Activated CD8-positive, alpha-beta memory T cell treated with anti-CD3 and anti-CD28 coated beads, Interleukin-2, amount 50 U/mL, for 1 hour (primary cell): ENCODE results near the gene REV3L.

Source experiments
- DNase-seq: peaks from one replicate; pipeline ENCODE4 v3.0.0-alpha.2; 2020; ENCODE audit errors: extremely low read depth

REV3L gene

DNA sequence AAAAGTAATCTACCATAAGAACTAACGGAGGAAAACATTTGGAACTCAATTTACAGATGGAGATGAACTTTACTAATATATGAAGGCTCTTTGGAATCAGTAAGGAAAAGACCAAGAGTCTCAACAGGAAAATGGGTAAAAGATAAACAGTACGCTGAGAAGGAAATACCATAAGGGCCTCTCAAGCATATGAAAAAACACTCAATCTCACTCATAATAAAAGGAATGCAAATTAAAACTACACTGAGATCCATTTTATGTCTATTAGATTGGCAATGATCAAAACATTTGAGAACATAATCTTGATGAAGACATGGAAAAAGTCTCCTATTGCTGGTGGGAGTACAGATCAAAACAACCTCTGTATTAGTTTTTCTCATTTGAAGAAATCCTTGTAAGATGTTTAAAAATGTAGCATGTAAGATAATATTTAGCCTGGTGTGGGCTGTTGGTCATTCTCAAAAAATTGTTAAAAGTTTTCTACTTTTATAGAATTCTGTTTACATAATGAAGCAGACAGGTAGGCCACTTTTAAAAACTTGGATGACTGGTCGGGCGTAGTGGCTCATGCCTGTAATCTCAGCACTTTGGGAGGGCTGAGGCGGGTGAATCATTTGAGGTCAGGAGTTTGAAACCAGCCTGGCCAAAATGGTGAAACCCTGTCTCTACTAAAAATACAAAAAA is 14.5 kb downstream of the REV3L start:
- no peak for DNase-seq

DNA sequence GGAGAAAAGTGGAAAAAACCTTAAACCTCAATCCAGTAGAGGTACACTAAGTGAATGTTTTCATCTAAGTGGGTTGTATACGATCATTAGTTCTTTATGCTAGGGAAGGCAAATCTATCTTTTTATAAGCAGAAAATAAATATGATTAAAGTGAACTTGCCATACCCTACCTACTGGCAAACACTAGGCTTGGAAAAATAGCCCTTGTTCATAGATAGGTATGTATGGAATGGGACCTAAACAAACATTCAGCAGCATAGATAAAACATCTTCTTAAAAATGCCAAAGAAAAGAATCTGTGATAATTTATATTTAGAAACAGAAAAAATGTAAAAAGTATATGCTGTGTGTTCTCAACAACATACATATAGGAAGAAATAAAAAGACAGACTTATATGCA is 18.8 kb downstream of the REV3L start:
- no peak for DNase-seq

DNA sequence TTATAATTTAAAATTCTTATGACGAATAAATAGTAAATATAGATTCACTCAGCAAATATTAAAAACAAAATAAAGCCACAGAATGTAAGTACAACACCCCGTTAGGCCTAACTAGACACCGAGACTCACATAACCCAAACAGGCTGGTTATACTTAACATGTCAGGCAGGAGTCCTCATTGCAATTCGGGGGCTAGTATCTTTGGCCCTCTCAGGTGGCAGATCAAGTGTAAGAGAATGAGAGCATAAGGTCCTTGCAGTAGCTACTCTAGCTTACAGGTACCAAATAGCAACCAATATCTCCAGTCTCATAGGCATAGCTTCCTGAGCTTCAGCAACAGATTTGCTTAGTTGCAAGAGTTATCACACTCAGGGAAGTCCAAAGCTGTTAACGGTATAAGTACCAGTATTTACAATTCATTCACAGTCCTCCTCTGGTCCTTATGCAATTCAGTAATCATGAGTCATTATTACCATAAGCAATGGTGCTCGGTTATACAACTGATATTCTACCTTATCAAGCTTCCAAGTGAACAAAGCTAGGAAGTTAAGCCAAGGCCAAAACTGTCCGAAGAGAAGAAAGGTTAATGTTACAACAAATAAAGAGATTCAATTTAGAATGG is 20.1 kb downstream of the REV3L start:
- DNase-seq, result no peak

DNA sequence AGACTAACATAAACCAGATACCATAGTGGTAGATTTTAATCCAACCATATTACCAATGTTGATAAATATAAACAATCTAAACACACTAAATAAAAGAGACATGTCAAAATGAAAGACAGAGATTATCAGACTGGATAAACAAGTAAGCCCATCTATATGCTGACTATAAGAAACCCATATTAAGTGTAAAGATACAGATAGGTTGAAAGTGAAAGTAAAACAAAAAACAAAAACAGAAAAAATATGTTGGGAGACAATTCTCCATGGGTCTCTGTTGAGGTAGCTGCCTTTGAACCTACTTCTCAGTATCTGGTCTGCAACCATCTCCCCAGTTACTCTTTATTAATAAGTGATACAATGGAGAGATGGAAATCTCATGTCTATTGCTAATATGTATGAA is 21.2 kb downstream of the REV3L start:
- DNase-seq, result no peak

DNA sequence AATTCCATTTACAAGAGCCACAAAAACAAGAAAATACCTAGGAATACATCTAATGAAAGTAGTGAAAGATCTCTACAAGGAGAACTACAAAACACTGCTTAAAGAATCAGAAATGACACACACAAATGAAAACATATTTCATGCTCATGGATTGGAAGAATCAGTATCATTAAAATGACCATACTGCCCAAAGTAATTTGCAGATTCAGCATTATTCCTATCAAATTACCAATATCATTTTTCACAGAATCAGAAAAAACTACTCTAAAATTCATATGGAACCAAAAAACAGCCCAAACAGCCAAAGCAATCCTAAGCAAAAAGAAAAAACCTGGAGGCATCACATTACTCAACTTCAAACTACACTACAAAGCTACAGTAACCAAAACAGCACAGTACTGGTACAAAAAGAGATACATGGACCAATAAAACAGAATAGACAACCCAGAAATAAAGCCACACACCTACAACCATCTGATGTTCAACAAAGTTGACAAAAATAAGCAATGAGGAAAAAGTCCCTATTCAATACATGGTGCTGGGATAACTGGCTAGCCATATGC is 24.3 kb downstream of the REV3L start:
- DNase-seq, result no peak

DNA sequence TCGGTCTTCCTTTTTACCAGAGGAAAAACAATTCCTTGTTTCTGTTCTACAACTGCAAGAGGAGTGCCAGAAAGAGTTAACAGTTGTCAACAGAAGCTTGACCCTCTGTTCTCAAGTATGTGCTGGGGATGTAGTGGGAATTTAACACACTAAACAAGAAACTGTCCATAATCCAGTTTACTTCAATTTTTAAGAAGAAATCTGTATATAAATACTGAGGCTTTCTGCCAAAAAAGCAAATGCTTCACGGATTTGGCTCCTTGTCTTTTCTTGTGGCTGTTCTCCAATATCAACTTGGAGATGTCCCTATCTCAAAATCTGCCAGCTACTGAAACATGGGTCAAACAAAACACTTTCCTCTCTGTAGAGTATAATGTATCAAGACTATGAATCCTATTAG is 26.8 kb downstream of the REV3L start:
- DNase-seq, result no peak

DNA sequence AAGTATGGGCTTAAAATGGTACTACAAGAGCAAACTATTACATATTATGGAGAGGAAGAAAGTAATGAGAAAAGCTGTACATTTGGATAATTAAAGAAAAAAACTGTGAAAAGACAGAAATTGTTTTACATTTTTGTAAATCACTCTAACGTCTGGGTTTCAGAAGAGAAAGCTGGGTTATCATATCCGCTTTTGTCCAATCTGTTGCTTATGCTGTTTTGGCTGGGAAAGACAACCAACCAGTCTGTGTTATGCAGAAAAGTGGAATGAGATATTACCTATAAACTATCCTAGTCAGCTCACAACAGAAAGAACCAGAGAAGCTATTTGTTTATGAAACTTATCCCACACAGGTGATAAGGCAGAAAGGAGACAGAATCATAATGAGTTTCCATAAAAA is 32.4 kb downstream of the REV3L start:
- DNase-seq, result no peak

DNA sequence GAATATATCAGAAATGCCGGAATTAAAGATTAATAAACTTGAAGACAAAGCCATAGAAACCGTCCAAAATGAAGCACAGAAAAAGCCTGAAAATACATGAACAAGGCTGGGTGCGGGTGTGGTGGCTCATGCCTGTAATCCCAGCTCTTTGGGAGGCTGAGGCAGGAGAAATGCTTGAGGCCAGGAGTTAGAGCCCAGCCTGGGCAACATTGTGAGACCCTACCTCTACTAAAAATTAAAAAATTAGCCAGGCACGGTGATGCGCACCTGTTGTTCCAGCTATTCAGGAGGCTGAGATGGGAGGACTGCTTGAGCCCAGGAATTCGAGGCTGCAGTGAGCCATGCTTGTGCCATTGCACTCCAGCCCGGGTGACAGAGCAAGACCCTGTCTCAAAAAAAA is 32.9 kb downstream of the REV3L start:
- no peak for DNase-seq

DNA sequence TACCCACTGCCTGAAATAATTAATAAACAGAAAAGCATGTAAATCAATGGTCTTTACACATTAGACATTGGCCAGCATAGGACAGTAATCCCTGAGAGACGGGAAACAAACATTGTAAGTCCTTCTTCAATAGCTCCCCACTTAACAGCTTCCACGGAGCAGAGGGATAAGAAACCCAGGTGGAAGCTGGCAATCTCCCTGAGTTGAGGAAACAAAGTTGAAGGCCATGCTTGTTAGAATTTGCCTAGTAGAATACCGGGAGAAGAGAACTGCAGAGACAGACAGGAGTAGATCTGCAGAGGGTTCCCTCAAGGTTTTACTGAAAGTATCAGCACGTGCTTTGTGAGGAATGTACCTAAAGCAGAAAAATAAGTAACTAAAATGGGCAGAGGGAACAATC is 33.9 kb downstream of the REV3L start:
- DNase-seq, result no peak

DNA sequence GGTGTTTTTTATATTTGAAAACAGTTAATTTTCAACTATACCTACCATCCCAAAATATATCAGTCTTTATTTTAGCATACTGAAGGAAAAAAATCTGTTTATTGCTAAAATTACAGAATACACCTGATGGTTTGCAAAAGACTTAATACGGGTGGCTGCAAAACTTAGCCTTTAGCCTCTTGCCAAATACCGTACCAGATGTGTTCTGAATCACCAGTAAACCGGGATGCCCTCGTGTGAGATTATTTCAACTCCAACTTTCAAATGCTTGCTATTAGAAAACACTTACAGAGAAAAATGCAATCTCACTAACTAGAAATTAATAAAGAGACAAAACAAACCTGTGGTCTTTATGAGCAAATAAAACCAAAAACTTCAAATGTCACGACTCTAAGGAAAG is 36.0 kb downstream of the REV3L start:
- DNase-seq, result no peak

DNA sequence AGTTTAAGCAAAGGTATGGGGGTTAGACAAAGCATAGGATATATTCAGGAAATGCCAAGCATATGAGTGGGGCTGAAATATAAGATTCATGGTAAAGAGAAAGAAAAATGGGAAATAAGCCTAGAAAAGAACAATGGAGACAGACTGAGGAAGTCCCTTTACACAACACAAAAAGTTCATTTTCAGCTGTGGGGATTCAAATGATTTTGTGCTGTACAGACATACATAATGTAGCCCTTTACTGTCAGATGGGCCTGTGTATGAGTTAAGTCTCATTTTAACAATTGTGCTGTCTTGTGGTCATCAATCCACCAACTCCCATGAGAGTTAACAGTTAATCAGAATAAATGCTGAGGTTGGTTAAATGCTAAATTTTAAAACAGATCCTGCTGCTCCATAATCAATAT is 37.2 kb downstream of the REV3L start:
- no peak for DNase-seq

DNA sequence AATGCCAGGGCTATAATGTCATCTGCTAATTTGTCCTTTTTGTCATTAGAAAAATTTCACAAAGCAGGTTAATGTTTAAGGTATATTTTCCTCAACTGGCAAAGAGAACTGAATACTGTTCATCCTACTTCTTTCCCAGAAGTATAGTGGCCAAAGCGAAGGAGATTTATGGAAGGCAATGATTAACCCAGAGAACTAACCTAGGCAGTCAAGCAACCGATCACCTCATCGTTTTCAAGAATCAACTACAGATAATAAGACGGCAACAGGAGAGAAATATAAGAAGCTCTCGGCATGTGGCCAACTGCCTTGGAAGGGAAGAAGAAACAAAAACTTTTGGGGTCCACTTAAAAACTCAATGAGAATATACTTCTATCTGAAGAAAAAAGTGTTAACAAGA is 38.2 kb downstream of the REV3L start:
- no peak for DNase-seq

DNA sequence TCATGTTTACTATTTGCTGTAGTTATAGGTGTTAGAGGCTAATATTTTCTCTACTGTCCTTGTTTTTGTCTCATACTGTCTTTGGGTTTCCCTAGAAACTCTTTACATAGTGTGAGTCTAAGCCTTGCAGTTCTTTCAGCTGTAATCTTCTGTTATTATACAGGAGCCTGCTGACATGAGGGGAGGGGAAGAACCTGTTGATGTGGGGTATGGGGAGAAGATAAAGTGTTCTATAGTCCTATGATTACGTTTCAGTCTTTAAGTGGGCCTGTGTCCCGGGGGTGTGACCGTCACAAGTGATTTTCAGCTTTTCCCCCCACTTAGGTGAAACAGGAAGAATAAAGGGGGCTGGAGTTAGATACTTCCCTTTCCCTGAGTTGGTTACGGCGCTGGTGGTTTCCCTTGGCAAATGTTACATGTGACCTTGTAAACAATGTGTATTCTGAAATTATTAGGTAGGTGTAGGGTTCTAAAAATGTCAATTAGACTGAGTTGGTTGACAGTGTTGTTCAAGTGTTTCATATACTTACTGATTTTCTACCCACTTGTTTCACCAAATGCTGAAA is 41.3 kb downstream of the REV3L start:
- no peak for DNase-seq

DNA sequence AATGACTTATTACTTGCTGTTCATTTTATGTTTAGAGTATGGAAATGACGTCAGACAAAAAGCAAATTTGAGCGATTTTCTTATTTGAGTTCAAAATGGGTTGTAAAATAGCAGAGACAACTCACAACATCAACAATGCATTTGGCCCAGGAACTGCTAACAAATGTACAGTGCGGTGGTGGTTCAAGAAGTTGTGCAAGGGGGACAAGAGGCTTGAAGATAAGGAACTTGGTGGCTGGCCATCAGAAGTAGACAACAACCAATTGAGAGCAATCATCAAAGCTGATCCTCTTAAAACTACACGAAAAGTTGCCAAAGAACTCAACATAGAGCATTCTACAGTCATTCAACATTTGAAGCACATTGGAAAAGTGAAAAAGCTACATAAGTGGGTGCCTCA is 43.8 kb downstream of the REV3L start:
- no peak for DNase-seq

DNA sequence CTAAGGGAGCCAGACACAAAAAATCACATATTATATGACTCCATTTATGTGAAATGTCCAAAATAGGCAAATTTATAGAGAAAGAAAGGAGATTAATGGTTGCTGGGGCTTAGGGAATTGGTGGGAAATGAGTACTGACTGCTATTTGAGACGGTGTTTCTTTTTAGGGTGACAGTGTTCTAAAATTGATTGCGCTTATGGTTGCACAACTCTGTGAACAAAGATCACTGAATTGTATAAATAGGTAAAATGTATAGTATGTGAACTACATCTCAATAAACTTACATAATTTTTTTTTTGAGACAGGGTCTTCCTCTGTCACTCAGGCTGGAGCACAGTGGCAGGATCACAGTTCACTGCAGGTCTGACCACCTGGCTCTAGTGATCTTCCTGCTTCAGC is 45.4 kb downstream of the REV3L start:
- no peak for DNase-seq

DNA sequence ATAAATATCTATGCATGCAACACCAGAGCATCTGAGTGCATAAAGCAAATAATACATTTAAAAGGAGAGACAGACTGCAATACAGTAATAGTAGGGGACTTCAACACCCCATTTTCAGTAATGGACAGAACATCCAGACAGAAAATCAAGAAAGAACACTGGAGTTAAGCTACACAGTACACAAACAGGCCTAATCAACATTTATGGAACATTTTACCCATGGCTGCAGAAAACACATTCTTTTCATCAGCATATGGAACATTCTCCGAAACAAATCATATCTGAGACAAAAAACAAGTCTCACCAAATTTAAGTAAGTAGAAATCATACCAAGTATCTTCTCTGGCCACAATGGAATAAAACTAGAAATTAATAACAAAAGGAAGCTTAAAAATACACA is 50.5 kb downstream of the REV3L start:
- DNase-seq, result no peak

DNA sequence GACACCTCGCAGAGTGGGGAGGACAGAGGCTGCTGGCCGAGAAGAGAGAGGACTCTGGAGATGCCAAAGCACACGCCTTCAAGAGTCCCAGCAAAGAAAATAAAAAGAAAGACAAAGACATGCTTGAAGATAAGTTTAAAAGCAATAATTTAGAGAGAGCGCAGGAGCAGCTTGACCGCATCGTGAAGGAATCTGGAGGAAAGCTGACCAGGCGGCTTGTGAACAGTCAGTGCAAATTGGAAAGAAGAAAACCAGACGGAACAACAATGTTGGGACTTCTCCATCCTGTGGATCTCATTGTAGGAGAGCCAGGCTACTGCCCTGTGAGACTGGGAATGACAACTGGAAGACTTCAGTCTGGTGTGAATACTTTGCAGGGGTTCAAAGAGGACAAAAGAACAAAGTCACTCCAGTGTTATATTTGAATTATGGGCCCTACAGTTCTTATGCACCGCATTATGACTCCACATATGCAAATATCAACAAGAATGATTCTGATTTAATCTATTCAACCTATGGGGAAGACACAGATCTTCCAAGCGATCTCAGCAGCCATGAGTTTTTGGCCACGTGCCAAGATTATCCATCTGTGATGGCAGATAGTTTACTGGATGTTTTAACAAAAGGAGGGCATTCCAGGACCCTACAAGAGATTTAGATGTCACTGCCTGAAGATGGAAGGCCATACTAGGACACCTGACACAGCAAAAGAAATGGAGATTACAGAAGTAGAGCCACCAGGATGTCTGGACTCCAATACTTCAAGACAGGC is 52.2 kb downstream of the REV3L start:
- DNase-seq, result no peak

DNA sequence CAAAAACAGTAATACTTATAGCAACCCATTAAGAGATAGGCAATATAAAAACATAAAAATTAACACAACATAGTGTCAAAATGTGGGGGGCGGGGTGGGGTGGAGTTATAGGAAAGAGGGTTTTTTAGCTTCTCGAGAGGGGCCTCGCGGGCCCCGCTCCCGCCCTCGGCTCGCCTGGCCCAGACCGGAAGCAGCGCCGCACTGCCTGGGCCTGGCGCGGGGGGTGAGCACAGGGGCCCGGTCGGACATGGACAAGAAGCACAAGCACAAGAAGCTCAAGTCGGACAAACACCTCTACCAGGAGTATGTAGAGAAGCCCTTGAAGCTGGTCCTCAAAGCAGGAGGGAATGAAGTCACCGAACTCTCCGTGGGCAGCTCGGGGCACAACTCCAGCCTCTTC is 53.4 kb downstream of the REV3L start:
- no peak for DNase-seq

DNA sequence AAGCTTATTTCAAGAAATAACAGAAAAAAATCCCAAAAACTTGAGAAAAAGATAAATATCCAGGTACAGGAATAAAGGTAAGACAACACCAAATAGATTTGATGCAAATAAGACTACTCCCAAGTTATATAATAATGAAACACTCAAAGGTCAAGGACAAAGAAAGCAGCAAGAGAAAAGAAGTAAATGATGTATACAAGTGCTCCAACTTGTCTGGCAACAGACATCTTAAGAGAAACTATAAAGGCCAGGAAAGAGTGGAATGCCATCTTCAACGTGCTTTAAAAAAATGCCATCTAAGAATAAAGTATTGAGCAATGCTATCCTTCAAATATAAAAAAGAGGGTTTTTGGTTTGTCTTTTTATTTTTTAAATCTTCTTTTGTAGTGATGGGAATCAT is 54.2 kb downstream of the REV3L start:
- no peak for DNase-seq

DNA sequence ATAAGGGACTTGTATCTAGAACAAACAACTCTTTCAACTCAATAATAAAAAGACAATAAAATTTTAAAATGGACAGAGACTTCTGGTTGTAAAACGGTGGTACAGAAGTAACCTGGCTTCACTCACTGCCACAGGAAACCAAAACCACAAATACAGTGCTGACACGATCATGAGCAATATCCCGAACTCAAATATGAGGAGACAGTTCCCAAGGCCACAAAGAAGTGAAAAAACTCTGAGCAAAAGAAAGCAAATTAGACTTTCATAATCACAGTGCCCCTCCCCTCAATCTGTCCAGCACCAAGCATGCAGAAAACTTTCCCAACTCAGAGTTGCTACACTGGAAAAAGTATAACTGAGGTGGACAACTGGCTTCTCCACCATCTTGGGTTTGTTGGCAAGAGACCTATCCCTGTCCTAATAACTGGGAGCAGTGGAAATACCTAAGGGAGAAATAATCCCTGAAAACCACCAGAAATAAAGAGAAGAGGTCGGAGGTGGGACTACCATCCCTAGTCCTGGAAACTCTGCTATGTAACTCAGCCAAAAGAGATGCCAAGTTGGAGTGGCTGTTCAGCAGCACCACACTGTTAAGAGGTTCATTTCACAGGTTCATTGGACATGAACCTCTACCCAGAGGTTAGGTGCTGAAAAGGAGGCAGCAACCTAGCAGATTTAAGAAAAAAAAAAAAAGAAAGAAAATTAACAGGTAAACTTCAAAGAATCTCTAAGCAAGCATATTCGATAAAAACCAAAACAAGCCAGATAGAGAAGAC is 55.5 kb downstream of the REV3L start:
- DNase-seq, result no peak

DNA sequence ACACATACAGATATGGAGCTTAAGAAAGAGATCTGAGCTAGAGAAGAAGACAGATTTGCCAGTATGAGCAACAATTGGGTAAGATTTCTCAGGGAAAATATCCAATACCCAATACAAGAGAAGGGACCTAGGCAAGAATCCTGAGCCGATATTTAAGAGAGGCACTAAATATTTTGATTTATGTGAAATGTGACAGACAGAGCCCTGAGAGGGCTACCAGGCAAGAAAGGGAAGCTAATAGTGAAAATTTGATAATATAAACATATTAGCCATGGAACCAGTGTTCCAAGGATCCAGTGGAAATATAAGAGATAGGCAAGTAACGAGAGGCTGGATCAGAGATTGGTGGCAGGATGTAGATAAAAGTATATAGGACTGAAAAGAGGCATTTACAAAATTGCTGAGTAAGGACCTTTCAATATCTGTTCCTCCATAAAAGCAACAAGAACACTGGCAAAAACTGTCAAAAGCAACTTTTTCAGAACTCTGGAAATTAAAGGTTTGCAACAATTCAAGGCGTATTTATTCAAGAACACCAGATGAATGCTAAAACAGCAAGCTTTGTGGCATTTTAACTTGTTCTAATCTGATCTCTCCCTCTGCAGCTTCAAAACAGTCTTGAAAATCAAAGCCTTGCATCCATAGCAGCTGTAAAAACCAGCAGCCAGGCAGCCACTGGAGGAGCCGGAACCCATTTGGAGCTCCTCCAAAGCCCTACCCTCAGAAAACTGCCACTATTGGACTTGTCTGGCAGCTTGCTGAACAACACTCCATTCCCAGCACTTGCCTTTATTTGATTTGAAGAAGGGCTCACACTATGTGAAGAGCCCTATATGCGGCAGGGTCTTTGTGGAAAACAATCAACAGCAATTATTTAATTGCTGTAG is 58.8 kb downstream of the REV3L start:
- DNase-seq, result no peak
